Stimulated activated CD4-positive, alpha-beta T cell treated with anti-CD3 and anti-CD28 coated beads, TNF-alpha, amount 100 ng/mL, for 24 hours (primary cell): ENCODE data around the gene MED27.

Experiments
- DNase-seq, 3 experiments: peaks; one replicate each; pipeline ENCODE4 v3.0.0-alpha.2; 2020; ENCODE audit warnings: low read depth in 3 of 3

MED27 gene, protein sequence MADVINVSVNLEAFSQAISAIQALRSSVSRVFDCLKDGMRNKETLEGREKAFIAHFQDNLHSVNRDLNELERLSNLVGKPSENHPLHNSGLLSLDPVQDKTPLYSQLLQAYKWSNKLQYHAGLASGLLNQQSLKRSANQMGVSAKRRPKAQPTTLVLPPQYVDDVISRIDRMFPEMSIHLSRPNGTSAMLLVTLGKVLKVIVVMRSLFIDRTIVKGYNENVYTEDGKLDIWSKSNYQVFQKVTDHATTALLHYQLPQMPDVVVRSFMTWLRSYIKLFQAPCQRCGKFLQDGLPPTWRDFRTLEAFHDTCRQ

DNA sequence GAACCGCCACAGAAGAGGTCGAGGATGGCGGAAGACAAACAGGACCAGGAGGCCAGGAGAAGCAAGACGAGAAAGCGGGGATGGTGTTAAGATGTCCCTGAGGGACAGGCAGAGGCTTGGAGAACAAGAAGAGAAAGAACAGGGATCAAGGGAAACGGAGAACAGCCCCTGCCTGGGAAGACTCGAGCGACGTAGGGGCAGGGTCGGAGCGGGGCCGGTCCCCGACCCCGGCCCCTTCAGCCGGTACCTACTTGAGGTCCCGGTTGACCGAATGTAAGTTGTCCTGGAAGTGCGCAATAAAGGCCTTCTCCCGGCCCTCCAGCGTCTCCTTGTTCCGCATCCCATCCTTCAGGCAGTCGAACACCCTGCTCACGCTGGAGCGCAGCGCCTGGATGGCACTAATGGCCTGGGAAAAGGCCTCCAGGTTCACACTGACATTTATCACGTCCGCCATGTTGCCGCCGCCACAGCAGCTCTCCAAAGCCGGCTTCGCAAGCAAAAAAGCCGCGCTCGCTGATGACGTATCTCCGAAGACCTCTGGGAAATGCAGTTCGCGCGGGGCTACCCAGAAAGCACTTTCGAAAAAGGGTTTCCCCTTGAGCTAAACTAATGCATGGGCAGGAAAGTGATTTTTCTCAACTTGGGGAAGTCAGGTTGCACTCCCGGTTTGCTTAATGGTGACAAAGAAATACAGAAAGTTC is at the start of gene MED27:
Gene MED27, minus strand, starts transcription at position 477 of the 701 bp plus-strand sequence. Its CDS starts 23 bp downstream, at position 454.
- DNase-seq, result peak; percentile 89 to 94 (median 92)

DNA sequence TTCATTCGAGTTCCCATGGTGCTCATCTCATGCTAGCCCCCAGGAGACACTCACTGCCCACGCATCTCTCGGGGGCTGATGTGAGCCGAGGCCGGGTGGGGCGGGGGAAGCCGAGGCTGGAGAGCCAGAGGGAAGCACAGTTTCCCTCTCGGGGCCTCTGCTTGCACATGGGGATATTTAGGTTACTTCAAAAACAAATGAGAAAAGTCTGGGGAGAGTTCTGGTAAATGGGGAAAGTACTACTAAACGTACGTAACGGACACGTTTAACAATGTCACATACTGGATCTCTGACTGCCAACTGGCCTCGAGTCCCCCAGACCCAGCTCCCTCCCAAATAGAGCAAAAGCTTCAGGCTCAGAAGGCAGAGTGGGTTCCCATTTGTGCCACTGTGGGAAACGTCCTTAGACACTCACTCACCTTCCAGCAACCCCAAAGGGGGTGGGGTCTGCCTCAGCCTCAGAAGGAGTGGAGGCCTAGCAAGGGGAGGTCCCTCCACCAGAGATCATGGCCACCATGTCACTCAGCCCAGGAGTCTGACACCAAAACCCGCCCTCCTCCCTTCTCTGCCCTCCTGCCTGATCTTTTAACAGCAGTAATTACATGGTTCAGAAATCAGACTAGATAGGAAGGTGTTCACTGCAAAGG is 48.3 kb upstream of the MED27 start:
- no peak for DNase-seq

DNA sequence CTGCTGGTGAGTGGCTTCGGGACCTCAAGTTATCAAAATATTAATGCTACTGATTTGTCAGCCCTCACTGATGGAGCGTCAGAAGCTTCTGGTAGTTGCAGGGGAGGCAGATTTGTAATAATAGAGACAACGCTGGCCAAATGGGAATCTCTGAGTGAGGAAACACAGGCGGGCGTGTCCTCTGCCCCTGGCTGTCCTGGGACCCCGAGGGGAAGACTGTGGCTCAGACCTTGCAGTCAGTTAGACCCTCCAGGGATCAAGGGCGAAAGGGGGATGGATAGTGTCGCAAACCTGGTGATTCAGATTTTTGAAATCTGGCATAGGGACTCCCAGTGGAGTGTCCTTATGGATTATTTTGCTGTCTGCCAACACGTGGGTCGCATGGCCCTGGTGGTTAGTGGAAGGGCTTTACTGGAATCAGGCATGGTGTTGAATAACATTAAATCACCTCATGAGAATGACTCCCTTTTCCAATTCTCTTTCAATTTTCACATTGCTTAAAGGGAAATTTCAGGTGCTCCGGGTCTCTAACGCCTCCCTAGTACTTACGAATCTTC is 47.1 kb upstream of the MED27 start:
- DNase-seq, result no peak

DNA sequence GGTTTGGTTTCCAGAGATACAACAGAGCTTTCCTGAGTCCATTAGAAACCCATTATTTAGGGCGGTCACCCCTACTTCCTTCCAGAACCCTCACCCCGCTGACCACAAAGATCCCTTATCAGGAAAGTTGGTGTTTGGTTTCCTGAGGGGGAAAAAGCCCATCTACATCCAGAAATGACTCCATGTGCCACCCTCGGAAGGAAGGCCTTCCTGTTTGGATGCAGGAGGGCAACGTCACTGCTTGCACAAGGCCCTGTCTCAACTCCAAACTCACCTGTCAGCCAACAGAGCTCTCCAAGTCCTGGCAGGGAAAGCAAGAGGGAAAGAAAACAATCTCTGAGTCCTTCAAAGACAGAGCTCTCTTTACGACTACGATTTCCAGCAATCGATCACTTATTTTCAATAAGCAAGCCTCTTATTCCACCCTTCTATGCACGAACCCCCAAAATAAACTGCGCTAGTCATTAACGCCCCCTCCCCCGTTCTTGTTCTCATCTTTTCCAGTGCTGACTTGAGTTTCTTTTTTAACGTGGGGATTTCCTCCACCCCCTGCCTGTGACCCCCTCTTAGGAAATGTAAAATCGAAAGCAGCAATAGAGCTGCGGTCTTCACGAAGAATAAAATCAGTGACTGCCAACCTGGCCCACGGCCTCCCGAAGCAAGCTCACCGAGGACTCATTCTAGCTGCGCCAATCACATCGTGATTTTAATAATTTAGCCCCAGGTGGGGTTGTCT is 46.4 kb upstream of the MED27 start:
- DNase-seq, result peak in 2 of 3 experiments; percentile 4 to 24

DNA sequence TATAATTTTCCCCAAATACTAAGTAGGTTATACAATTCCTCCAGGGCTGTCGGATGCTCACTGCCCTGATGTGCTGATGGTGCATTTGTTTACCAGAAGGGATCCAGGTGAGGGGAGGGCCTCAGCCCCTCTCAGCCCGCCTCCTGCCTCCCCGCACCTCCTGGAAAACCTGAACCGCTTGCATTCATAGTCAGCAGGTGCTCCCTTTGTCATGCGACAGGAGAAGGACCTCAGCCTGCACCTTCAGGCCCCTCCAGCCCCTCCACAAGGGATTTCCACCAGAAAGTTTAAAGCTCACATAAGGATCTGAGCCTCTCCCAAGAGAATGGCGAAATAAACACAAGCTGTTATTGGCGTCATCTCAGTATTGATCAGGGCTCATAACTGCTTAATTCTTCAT is 45.7 kb upstream of the MED27 start:
- DNase-seq, result no peak

DNA sequence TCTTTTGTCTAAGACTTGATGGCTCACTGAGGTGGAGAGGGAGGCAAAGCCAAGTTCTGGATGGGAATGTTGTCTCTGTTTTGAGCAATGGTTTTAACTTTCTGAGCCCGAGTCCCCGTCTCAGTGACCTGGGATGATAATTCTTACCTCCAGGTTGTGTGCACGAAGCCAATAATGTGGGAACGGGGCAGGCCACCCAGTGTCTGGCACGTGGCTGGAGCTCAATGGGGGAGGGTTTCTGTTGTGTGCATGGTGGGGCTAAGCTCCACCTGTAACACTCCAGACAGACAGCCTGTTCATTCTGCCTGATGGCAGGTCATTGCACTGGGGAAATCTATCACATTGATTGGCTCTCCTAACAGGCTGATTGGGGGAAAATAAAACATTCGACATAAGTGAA is 45.1 kb upstream of the MED27 start:
- no peak for DNase-seq

DNA sequence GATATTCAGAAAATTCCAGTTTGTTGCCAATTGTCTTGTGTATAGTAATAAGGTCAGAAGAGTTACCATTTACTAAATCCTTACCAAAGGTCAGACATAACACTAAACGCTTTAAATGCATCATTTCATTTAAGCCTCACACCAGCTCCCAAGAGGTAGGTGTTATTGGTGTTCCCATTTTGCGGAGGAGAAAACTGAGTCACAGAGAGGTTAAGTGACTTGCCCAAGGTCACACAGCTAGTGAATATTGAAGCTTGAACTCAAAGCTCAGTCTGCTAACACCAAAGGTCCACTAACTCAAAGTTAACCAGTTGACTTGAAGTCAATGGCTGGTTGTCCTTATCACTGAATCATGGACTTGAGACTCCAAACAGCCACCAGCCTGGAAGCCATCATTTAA is 41.4 kb upstream of the MED27 start:
- DNase-seq, result no peak

DNA sequence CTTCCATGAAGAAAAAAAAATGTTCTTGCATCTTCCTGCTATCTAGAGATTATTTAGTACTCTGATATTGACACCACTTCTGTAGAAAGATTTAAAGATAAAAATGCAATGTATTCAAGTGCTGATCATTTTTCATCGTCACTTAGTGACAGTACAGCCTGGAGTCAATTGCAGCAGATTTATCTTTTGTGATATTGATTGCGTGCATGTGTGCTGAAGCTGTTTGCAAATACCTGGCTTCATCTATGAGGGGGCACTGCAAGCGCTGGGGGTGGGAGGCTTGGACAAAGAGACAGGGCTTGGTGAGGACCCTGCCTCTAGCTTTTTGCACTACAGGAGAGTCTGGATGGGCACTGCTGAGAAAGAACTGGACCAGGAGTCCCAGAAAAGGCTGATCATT is 38.0 kb upstream of the MED27 start:
- no peak for DNase-seq

DNA sequence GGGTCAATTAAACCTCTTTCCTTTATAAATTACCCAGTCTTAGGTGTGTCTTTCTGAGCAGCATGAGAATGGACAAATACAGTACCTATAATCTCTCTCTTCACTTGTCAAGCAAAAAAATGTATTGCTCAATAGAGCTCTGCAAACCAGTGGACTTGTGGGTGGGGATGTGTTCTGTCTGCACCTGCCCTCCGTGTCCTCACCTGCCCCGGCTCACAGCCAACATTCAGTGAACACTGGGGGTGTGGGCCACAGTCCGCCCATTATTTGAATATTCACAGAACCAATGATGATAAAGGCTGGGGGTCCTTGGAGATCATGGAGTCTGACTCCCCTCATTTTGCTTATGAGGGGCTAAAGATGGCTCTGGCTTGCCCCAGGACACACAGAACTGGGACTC is 36.9 kb upstream of the MED27 start:
- DNase-seq, result no peak

DNA sequence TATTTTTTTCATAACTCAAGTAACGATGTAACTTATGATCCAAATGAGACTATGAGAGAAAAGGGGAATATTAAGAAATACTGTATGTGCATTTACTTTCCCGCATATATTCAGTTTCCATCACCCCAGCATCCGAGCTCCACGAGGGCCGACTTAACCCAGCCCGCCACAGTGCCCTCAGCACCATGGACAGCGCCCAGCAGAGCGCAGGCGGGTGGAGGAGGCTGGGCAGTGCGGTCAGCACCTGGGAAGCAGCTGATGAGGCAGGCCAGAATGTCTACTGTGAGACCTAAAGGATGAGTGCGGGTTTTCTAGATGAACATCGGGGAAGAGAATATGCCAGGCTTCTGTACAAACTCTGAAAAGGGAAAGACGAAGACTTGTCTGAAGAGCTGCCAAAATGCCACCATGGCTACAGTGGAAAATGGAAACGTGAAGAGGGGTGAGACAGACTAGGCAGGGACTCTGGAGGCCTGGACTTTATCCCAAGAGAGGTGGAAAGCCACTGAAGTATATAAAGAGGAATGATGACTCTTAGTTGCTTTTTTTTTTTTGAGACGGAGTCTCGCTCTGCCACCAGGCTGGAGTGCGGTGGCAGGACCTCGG is 34.5 kb upstream of the MED27 start:
- peak in 1 of 3 experiments; percentile 32 for DNase-seq

DNA sequence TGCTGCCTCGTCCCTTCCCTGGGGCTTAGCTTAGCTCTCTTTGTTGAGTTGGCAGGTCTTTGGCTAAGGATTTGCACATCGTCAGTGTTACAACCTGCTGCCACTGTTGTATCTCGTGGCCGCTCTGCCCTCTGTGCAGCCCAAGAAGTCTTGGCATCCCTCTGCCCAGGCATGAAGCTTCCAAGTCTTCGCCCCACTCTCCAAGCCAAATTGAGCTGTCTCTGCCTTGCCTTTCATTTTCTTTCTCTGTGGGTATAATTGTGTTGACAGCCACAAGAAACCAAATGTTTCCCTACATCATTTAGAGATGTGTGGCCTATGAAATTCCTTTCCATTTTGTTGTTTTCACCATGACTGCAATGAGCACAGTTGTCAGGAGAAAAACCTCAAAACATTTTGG is 29.6 kb upstream of the MED27 start:
- DNase-seq, result no peak

DNA sequence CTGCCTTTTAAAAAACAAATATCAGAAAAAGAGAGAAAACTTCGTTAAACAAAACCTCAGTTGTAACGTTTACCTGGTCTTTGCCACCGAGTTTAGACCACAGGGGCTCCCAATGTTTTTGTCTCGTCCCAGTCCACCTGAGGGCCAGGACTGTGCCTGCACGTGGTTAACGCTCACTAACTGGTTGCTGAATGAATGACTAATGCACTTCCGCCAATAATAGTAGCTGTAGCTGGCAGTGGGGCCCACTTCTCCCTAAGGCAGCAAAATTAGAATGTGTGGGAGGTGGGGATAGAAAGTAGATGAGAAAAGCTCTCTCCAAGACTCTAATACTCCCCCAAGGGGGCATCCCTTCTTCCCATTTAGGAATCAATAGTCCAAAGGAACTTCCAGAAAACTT is 29.1 kb upstream of the MED27 start:
- no peak for DNase-seq

DNA sequence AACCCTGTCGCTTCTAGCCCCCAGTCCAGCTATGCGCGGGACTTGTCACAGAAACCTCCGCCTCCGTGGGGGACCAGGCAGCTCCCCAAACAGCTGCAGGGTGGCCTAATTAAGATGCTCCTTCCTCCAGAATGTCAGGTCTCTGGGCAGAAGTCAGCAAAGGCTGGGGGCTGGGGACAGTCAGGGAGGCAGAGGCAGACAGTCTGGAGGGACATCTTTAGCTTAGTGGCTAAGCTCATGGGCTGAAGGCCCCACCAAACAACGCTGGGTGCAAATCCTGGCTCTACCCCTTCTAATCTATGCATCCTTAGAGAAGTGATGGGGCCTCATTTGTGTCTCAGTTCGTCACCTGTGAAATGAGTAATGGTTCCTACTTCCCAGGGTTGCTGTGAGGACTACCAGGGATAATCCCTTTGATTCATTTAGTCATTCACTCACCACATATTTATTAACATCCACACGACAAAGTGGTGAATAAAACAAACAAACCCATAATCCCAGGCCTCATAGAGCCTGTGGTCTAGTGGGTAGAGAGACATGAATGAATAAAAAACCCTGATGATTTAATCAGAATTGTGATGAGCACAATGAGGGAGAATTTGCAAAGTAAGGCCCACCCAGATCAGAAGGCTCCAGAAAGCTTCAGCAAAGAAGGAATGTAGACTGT is 20.2 kb upstream of the MED27 start:
- no peak for DNase-seq

DNA sequence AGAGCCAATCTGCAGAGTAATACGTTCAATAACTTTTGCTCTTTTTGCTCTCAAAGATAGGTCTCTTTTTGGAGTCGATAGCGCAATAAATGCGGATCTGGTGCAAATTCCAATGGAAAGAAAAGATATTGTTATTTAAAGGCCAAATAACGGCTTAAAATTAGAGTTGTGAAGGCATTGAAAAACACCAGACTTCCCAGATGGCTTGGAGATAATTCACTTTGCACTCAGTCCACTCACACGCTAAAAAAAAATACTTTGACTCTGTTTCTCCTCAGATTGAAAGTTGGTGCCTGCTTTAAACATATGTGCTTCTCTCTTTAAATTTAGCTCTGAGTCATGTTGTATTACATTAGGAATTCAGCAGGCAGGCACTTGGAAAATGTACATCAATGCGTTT is 19.5 kb upstream of the MED27 start:
- no peak for DNase-seq

DNA sequence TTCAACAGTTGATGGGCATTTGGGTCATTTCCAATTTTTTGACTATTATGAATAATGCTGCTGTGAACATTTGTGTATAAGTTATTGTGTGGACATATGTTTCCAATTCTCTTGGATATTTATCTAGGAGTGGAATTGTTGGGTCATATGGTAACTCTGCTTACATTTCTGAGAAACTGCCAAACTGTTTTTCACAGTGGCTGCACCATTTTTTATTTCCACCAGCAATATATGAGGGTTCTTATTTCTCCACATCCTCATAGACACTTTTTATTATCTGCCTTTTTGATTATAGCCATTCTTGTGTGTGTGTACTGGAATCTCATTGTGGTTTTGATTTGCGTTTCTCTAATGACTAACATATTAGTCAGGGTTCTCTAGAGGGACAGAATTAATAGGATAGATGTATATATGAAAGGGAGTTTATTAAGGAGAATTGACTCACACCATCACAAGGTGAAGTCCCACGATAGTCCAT is 14.7 kb upstream of the MED27 start:
- no peak for DNase-seq

DNA sequence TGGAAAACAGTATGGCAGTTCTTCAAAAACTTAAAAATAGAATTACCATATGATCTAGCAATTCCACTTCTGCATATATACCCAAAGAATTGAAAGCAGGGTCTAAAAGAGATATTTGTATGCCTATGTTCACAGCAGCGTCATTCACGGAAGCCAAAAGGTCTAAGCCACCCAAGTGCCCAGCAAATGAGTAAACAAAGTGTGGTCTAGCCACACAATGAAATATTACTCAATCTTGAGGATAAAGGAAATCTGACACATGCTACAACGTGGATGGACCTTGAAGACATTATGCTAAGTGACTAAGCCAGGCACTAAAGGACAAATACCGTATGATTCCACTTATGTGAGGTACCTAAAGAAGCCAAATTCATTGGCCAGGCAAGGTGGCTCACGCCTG is 11.1 kb upstream of the MED27 start:
- no peak for DNase-seq

DNA sequence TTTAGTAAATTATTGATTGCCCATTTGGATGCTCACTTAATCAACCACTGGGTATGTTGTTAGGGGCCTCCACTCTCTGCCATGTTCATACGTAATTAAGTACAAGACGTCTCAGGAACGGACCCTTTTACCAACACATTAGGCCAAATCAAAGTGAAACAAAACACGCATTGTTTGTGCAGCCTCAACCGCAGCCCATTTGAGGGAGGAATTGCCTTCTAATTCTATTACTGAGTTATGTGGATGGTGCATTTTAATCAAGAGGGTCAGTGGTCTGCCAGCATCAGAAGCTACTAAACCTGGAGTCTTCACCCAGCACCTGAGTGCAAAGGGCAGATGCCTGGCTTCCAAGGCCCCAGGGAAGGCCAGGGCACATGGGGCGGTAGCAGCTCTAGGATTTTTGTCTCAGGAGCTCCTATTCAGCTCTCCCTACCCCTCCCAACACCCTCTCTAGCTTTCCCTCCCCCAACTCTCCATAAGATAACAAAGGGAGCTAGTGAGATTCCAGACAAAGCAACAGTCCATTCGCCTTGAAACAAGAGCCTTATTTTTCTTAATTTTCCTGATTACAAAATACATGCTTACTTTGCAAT is 7.9 kb upstream of the MED27 start:
- no peak for DNase-seq

DNA sequence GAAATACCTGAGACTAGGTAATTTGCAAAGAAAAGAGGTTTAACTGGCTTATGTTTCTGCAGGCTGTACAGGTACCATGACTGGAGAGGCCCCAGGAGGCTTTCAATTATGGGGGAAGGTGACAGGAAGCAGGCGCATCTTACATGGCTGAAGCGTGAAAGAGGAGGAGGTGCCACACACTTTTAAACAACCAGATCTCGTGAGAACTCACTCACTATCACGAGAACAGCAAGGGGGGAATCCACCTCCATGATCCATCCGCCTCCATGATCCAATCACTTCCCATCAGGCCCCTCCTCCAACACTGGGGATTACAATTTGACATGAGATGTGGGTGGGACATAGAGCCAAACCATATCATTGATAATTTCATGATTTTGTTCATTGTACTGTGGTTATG is 2.5 kb upstream of the MED27 start:
- DNase-seq, result no peak

DNA sequence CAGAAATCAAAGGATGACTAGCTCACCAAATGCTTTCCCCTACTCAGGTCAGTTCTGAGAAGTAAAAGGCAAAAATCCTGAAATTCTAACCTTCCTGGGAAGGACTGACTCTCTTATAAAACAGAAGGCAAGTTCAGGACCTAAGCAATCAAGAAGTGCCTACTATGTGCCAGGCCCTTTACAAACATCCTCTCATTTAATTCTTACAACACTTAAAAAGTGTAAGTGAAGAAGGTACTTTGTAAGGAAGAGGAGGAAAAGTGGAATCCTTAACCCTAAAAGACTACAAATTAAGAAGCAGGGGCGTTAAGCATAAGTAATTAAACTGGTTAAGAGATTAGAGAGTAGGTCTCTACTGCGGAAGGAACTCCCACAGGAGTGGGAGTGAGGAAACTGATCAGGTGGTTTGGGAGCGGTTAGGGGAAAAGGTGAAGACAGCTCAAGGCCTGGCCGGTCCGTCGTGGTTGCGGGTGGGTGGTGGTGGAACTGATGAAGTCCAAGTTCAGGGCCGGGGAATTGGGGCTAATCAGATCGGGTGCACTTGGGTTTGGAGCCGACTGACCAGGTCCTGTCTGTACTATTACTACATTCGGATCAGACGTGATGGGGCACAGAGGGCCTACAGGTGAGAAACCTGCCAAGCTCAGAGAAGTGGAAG is 839 bp downstream of the MED27 start:
- DNase-seq, result no peak
